ENCODE results near the gene DCP1B. TPM values are rescaled to one million over a fixed set of nuclear protein-coding genes. Genes with fewer than 3 reads are reported as not detected.

Gene DCP1B
- total and polyA plus RNA-seq, 5 experiments from 2014 or later = 10.0 to 24.4 (median 20.9) TPM

DNA sequence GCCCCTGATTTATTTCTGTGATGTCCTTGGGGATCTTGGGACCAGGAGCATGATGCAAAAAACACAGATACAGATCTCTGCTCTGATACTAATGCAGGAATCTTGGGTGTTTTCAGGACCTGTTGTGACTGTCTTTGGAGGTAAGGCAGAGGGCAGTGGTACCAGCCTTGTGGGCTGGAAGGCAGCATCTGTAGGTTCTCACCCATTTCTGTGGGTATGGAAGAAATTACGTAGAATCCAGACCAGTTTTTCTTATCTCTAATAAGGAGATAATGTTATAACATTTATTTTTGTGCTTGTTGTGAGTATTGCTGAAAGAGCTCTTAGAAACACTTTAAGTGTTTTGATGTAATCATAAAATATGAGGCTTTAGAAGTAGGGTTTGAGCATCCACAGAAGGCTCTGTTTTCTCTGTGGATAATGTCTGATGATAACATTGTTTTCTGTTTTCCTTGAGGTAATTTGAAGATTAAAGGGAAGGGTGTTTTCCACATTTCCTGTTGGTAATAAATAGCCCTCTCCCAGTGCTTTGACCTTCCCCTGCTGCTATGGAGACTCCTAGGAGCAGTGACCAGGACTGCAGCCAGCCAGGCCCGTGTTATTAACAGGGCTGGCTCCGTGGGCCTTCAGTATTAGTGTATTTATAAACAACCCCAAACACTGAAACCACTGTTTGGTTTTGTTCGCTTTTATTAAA, 9.4 kb upstream of the DCP1B start:
- Mint-ChIP-seq H3K4me3 (no peak overlapping the region), H3K36me3 (no peaks in the 10 kb centered on the region), H3K27ac (no peak overlapping the region), H3K4me1 (no peaks in the 10 kb centered on the region), H3K27me3 (peaks cover 5 to 18% (median 8%) of the 10 kb centered on the region in 5 donors), H3K9me3 (no peaks in the 10 kb centered on the region)
- POLR2A ChIA-PET = no interaction called here
- DNase-seq (no peak), ATAC-seq (no peak)

DNA sequence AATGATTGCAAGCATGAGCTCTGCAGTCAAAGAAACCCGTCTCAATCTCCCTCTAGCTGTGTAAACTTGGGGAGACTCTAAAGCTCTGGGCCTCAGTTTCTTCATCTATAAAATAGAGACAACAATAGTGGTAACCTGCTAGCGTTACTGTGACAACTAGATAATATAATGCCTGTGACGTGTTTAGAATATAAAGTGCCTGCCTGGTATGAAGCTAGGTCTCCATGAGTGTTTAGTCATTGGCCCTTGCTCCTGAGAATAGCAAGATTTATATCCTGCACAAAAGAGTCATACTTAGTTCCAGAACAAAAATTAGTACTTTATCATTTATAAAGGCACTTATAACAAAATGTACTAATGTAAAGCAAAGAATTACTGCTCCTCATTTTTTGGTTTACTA, 8.8 kb upstream of the DCP1B start:
- H3K4me3 Mint-ChIP-seq = no peak overlapping the region
- POLR2A ChIA-PET = no interaction called here
- ATAC-seq (no peak), DNase-seq (no peak)
- peaks cover 2 to 12% (median 4%) of the 10 kb centered on the region in 5 donors for H3K27me3 Mint-ChIP-seq
- H3K36me3 Mint-ChIP-seq = no peaks in the 10 kb centered on the region
- H3K4me1 Mint-ChIP-seq = no peaks in the 10 kb centered on the region
- no peak overlapping the region for H3K27ac Mint-ChIP-seq
- H3K9me3 Mint-ChIP-seq = no peaks in the 10 kb centered on the region

DNA sequence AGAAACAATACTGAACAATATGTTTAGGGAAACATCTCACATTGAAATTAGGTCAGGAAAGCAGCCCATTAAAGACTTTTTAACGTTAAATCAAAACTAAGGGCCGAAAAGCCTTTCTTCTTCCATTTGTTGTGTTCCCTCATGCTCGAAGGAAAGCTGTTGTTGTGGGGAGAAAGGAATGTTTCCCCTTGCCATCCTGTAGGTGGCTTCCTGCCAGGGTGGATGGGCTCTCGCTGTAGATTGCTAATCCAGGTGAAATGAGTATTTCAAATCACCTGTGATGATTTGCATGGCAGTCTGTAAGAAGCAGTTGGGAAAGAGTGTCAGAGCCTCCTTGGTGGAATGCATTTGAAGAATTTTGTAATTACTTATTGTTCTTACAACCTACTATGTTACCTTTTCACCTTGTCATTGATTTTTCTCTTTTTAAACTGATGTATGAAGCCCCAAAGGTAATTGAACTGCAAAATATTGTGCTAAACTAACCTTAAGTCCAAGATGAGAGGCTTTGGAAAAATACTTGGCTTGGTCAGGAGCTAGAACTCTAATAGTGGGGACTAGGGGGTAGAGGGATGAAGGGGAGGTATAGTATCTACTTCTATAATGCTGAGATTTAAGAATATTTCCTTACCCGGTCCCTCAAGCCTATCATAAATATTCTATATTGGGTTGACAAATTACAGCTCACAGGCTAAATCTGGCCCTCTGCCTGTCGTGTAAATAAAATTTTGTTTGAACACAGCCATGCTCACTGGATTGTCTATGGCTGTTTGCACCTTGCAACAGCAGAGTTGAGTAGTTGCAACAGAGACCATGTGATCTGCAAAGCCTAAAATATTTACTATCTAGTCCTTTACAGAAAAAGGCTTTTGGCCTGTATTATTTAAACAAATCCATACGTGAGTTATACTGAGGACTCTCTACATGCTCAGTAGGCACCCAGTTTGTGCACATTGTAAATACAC, 7.7 kb upstream of the DCP1B start:
- peaks cover 0 to 4% (median 0%) of the 10 kb centered on the region in 5 donors for H3K27me3 Mint-ChIP-seq
- no peaks in the 10 kb centered on the region for H3K4me1 Mint-ChIP-seq
- no peak overlapping the region for H3K4me3 Mint-ChIP-seq
- H3K9me3 Mint-ChIP-seq = no peaks in the 10 kb centered on the region
- H3K27ac Mint-ChIP-seq = no peak overlapping the region
- POLR2A ChIA-PET = no interaction called here
- ATAC-seq = no peak
- no peaks in the 10 kb centered on the region for H3K36me3 Mint-ChIP-seq
- no peak for DNase-seq

DNA sequence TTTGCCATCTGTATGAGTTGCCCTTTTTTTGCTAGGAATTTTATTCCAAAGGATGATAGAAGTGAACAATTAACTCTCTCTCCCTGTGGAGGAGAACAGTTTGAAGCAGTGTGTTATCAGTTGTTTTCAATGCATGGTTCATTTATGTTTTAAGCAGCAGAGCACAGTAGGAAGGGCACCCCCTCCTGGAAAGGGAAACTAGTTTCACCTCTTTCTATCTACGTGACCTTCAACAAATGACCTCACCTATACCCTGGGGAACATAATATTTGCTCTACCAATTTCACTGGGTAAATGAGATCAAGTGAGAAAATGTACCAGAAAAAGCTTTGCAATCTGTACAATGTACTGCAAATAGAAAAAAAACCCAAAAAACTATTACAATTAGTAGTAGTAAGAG, 5.4 kb upstream of the DCP1B start:
- H3K27me3 Mint-ChIP-seq = no peaks in the 10 kb centered on the region
- ATAC-seq (no peak), DNase-seq (no peak)
- H3K4me1 Mint-ChIP-seq = peaks cover 0 to 5% (median 1%) of the 10 kb centered on the region in 4 donors
- H3K9me3 Mint-ChIP-seq = no peaks in the 10 kb centered on the region
- H3K36me3 Mint-ChIP-seq = no peaks in the 10 kb centered on the region
- no peak overlapping the region for H3K4me3 Mint-ChIP-seq
- no peak overlapping the region for H3K27ac Mint-ChIP-seq
- POLR2A ChIA-PET = no interaction called here

DNA sequence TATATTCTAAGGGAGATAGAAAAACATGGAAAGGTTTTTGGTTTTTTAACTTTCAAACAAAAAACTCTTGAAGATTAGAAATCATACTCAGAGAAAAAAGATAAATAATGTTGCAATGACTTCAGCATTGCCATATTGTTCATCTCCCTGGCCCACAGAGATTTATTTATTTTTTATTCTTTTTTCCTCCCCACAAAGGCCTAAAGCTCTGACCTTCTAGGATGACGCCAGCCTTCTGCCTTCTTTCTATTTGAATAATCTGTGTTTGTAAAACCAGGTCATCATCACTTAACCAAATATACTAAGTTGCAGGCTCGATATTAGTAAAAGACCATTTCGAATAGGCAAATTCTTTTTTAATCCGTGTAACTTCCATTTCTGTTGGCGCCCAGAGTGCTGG, 4.4 kb upstream of the DCP1B start:
- POLR2A ChIA-PET = no interaction called here
- H3K27me3 Mint-ChIP-seq = no peaks in the 10 kb centered on the region
- no peak overlapping the region for H3K27ac Mint-ChIP-seq
- DNase-seq (no peak), ATAC-seq (no peak)
- H3K4me1 Mint-ChIP-seq = peaks cover 8 to 13% (median 10%) of the 10 kb centered on the region in 4 donors
- no peak overlapping the region for H3K4me3 Mint-ChIP-seq
- H3K9me3 Mint-ChIP-seq = no peaks in the 10 kb centered on the region
- no peaks in the 10 kb centered on the region for H3K36me3 Mint-ChIP-seq

DNA sequence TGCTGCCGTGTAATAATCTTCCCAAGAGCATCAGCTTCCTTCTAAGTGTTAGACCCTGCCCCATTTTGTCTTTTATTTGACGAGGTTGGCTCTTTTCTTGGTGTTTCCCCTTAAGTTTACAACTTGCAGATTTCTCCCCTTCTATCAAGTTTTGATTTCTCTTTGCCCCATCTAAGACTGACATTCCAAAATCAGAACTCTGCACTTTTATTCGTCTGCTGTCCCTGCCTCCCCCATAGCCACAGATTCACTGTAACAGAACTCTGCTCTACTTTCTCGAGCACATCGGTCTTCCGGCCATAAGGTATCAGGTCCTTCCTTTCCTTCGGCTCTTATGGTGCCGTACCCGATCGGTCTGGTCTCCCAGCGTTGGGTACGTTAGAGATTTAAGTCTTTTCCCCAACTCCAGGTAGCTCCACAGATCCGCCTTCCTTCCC, 563 bp downstream of the DCP1B start:
- peaks cover 0 to 4% (median 0%) of the 10 kb centered on the region in 3 donors for H3K36me3 Mint-ChIP-seq
- H3K4me1 Mint-ChIP-seq = peaks cover 19 to 41% (median 34%) of the 10 kb centered on the region in 4 donors
- ATAC-seq = peak; percentile 42 to 43
- no peak for DNase-seq
- peak overlapping the region; percentile 96 to 99 (median 98) for H3K4me3 Mint-ChIP-seq
- POLR2A ChIA-PET = interaction anchor here (0.6 to 1.4 kb wide), 4 partner anchors 10 to 342 kb away, joined by 3 to 6 read pairs (median 3); no protein-coding TSS in a partner anchor
- peak overlapping the region; percentile 93 to 100 (median 98) for H3K27ac Mint-ChIP-seq
- H3K27me3 Mint-ChIP-seq = no peaks in the 10 kb centered on the region
- no peaks in the 10 kb centered on the region for H3K9me3 Mint-ChIP-seq

DNA sequence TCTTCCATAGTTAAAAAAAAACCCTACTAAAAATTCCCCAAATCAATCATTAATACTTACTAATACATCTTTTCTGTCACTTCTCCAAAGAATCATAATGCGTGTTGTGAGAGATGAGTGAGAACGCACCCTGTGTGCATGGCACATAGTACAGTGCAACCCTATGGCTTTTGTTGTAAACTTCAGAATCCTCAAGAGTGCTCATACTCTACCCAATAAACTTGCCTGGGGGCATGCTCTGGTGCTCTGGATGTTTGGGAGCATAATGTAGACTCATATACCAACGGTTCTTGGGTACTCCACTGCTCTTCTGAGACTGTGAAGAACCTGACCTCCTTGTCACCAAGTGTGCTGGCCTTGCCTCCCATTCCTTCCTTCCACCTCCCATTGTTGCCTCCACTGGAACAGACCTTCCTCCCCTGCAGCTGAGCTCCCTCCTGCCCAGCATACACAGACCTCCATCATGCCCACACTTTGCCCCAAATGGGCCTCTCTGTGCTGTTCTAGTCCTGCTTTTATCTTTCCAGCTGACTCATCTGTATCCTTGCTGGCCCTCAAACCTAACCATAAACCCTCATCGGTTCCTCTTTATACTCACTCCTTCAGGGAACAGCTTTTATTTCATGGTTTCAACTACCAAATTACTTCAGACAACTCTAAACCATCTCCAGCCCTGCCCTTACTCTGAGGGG, 8.9 kb downstream of the DCP1B start:
- no peak for ATAC-seq
- H3K9me3 Mint-ChIP-seq = no peaks in the 10 kb centered on the region
- peaks cover 4 to 65% (median 36%) of the 10 kb centered on the region in 3 donors for H3K36me3 Mint-ChIP-seq
- peaks cover 15 to 35% (median 28%) of the 10 kb centered on the region in 4 donors for H3K4me1 Mint-ChIP-seq
- no peak for DNase-seq
- no peaks in the 10 kb centered on the region for H3K27me3 Mint-ChIP-seq
- peak overlapping the region in 1 of 10 donors; percentile 19 for H3K4me3 Mint-ChIP-seq
- H3K27ac Mint-ChIP-seq = peak overlapping the region in 3 of 10 donors; percentile 28 to 75 (median 69)
- POLR2A ChIA-PET = no interaction called here

DNA sequence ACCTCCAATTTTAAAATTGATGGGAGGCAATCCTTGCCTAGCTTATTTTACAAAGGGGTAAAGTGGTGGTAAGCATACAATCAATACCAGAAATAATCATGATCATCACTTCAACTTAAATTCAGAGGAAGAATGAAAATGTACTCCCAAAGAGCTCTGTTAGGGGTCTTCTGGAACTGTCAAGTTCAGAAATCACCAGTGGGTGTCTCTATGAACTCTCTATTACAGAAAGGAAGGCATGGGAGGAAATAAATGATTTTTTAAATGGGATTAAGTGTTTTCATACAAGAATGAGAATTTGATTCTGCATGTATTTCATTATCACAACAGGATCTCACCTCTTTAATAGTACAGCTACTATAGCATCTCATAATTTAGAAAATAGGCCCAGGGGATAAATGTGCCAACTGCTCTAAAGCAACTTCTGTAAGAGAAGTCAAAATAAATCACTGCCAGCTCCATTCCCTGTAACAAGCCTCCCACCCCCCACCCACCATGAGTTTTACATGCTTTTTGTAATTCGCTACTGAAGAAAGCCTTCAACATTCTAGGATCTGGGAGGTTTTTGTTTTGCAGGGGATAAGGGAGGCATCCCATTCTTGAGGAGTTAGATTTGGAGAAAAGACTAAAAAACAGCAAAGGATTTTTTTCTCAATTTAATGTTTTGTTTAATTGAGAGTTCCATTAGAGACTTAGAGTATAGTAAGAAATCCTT, 9.7 kb downstream of the DCP1B start:
- Mint-ChIP-seq H3K4me1 (peaks cover 15 to 32% (median 26%) of the 10 kb centered on the region in 4 donors), H3K4me3 (no peak overlapping the region)
- POLR2A ChIA-PET = interaction anchor here (0.6 to 1.0 kb wide), 3 partner anchors 9 to 365 kb away, joined by 3 to 4 read pairs (median 3); partner anchors contain the start of gene DCP1B

DNA sequence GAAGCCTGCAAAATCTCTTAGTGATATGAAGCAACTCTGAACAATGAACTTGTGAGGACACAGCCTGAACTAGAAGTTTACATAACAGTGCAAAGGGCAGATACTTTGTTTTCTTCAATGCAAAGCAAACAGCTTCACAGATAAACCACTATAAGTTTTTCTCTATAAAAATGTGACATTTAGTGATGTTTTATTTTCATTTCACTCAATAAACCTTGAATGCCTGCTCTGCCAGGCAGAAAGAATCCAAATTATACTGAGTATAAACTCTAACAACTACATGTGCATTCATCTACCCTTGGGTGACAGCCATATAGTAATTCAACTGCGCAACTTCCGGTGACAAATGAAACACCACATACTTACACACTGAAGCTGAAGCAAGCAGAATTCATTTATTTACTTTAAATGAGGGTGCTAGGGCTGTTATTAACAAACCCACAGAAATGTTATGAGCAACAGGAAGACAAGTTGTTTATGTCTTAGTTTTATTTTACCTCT, 10.3 kb downstream of the DCP1B start:
- H3K9me3 Mint-ChIP-seq = no peaks in the 10 kb centered on the region
- ATAC-seq (no peak), DNase-seq (no peak)
- POLR2A ChIA-PET = interaction anchor here (0.6 to 1.0 kb wide), 3 partner anchors 10 to 364 kb away, joined by 3 to 4 read pairs (median 3); partner anchors contain the start of gene DCP1B
- no peak overlapping the region for H3K4me3 Mint-ChIP-seq
- peak overlapping the region in 5 of 10 donors; percentile 39 to 78 (median 65) for H3K27ac Mint-ChIP-seq
- peaks cover 8 to 72% (median 44%) of the 10 kb centered on the region in 3 donors for H3K36me3 Mint-ChIP-seq
- H3K27me3 Mint-ChIP-seq = no peaks in the 10 kb centered on the region
- H3K4me1 Mint-ChIP-seq = peaks cover 15 to 32% (median 26%) of the 10 kb centered on the region in 4 donors

More for the DNA sequence above, 9.7 kb downstream of the DCP1B start:
- DNase-seq (no peak), ATAC-seq (no peak)
- Mint-ChIP-seq H3K9me3 (no peaks in the 10 kb centered on the region), H3K27me3 (no peaks in the 10 kb centered on the region), H3K27ac (peak overlapping the region in 4 of 10 donors; percentile 41 to 78 (median 67)), H3K36me3 (peaks cover 4 to 67% (median 40%) of the 10 kb centered on the region in 3 donors)

DNA sequence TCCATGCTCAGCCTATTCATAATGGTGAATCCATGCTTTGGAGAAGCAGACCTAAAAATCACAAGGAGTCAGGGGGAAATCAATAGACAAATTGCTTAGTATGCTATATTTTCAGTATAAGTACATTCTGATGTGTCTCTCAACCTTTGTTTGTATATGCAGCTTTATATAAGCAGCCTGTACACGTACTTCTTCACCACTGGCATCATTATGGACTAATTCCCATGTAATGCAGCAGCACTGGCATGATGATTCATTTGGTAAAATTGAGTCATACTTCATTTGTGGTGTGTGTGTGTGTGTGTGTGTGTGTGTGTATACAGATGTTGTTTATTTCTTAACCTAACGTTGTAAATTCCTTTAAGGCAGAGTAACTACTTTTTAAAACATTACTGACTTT, 10.9 kb downstream of the DCP1B start:
- peak overlapping the region in 1 of 10 donors; percentile 80 for H3K27ac Mint-ChIP-seq
- H3K36me3 Mint-ChIP-seq = peaks cover 8 to 78% (median 50%) of the 10 kb centered on the region in 3 donors
- DNase-seq = no peak
- ATAC-seq = no peak
- peaks cover 15 to 31% (median 25%) of the 10 kb centered on the region in 4 donors for H3K4me1 Mint-ChIP-seq
- H3K4me3 Mint-ChIP-seq = peak overlapping the region in 1 of 10 donors; percentile 21
- POLR2A ChIA-PET = no interaction called here
- no peaks in the 10 kb centered on the region for H3K27me3 Mint-ChIP-seq
- no peaks in the 10 kb centered on the region for H3K9me3 Mint-ChIP-seq

DNA sequence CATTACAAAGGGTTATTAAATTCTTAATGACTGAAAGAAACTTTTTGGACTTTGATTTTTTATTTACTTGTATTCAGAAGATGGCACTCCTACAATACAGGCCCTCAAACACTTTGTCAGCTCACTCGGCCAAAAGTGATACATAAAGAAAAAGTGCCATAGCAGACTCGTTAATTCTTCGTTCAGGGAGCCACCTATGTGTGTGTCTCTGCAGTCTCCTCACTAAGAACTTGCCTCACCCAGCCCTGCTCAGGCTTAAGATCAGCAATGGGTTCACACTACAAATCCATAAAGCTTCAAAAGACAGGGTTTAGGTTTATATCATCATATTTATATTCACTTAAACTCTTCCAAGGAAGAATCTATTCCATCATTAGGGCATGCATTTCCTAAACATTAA, 11.5 kb downstream of the DCP1B start:
- POLR2A ChIA-PET = no interaction called here
- H3K4me3 Mint-ChIP-seq = no peak overlapping the region
- DNase-seq (no peak), ATAC-seq (no peak)
- peaks cover 13 to 31% (median 23%) of the 10 kb centered on the region in 4 donors for H3K4me1 Mint-ChIP-seq
- peaks cover 11 to 81% (median 56%) of the 10 kb centered on the region in 3 donors for H3K36me3 Mint-ChIP-seq
- H3K27ac Mint-ChIP-seq = peak overlapping the region in 1 of 10 donors; percentile 31
- peaks cover 0 to 2% (median 0%) of the 10 kb centered on the region in 9 donors for H3K9me3 Mint-ChIP-seq
- H3K27me3 Mint-ChIP-seq = no peaks in the 10 kb centered on the region
